Transverse colon (tissue), 4 donors: ENCODE results near the gene PEAK3. TPM values are rescaled to one million over a fixed set of nuclear protein-coding genes. Genes with fewer than 3 reads are reported as not detected.

Experiments used
- DNase-seq: peaks from one replicate; pipeline ENCODE4 v3.0.0-alpha.2; 2019
- H3K27ac ChIP-seq, 4 donors: fragments of 200-600 bp; sonication (generic); 2 replicates each; pipeline ENCODE4 v1.5.1; 2016 to 2018; ENCODE audit warnings: inconsistent platforms in 4 of 4
- H3K27me3 ChIP-seq: fragments of 200-600 bp; sonication (generic); 2 replicates; pipeline ENCODE4 v1.5.1; 2017; ENCODE audit warnings: inconsistent platforms
- H3K36me3 ChIP-seq, 4 donors: fragments of 200-600 bp; sonication (generic); 2 replicates each; pipeline ENCODE4 v1.5.1; 2017 to 2019; ENCODE audit warnings: inconsistent platforms in 4 of 4
- H3K4me1 ChIP-seq, 4 donors: fragments of 200-600 bp; sonication (generic); 2 replicates each; pipeline ENCODE4 v1.5.1; 2017 to 2020; ENCODE audit warnings: inconsistent platforms in 4 of 4
- H3K4me3 ChIP-seq, 4 donors: fragments of 200-600 bp; sonication (generic); 1 replicate in 1 of 4; 2 replicates in 3 of 4; pipeline versions ENCODE4 v1.5.1 to v1.6.1; 2017 to 2019; ENCODE audit warnings: inconsistent platforms in 4 of 4
- H3K9me3 ChIP-seq, 2 donors: fragments of 200-600 bp; sonication (generic); 2 replicates each; pipeline ENCODE4 v1.5.1; 2017 to 2019; ENCODE audit warnings: inconsistent platforms in 2 of 2
- CTCF ChIP-seq, 5 experiments: fragments of 200-600 bp in 3 of 5; fragments of 450-650 bp in 2 of 5; sonication (generic) in 3 of 5; IDR thresholded peaks; 1 replicate in 2 of 5; 2 replicates in 3 of 5; pipeline ENCODE4 v1.5.1; 2016 to 2017; ENCODE audit warnings: antibody characterized with exemption in 5 of 5, inconsistent platforms in 3 of 5, mild to moderate bottlenecking in 2 of 5, moderate library complexity in 1 of 5
- EP300 ChIP-seq: sonication (generic); formaldehyde crosslinking; IDR thresholded peaks from one replicate; pipeline ENCODE4 v1.6.1; 2017; ENCODE audit warnings: antibody characterized with exemption, low read depth
- POLR2A ChIP-seq: fragments of 450-650 bp; IDR thresholded peaks from one replicate; pipeline ENCODE4 v1.6.1; 2016; ENCODE audit warnings: antibody characterized with exemption, mild to moderate bottlenecking, moderate library complexity
- POLR2AphosphoS5 ChIP-seq, 3 donors: sonication (generic); formaldehyde crosslinking; IDR thresholded peaks; one replicate each; pipeline ENCODE4 v1.6.1; 2016; ENCODE audit warnings: antibody characterized with exemption in 3 of 3
- WGBS, 2 donors: methylation state at CpG; one replicate each; pipeline ENCODE4 v1.1.5; 2018; ENCODE audit warnings: low coverage in 1 of 2; 5-methylcytosine and 5-hydroxymethylcytosine counted together
- in situ Hi-C, 4 donors: fragments of 200-750 bp; cut with MboI; loops; one replicate each; pipeline versions ENCODE4 v1.15.0 to v1.15.1; 2017; ENCODE audit warnings: low sequenced_read_pairs in 3 of 4, low pct_ligation_motif_present in 1 of 4, low pct_unique_long_range_greater_than_20kb in 1 of 4
- intact Hi-C: fragments of 100-400 bp; cut with DNase I; formaldehyde crosslinking; loops from one replicate; pipeline ENCODE4 v1.15.1; 2023; ENCODE audit warnings: low total_unique reads
- total RNA-seq, 4 donors: library from RNA; depleted of rRNA; stranded (reverse); fragments of >200 nt; gene quantifications; one replicate each; pipeline ENCODE4 v1.1.0, GENCODE V29; 2016

Gene PEAK3
- total RNA-seq, 4 donors from 2014 or later, result 0.27 to 1.1 (median 1.1) TPM; not detected in 1

GRCh38 chr19:2288338-2288817 lies 6.4 kb upstream of the PEAK3 start:
- Histone ChIP-seq H3K27ac (no peak overlapping the region), H3K27me3 (peaks cover 71% of the 10 kb centered on the region)
- in situ Hi-C loops, result loop anchor here in 2 of 4 donors (25.0 kb wide), 1 partner anchor 99 kb away; no protein-coding TSS in a partner anchor

GRCh38 chr19:2287585-2288337 lies 5.8 kb upstream of the PEAK3 start:
- in situ Hi-C loops, result loop anchor here in 2 of 4 donors (25.0 kb wide), 1 partner anchor 100 kb away; no protein-coding TSS in a partner anchor
- Histone ChIP-seq H3K36me3 (no peaks in the 10 kb centered on the region), H3K4me1 (peaks cover 3 to 28% (median 20%) of the 10 kb centered on the region in 4 donors), H3K27me3 (peaks cover 71% of the 10 kb centered on the region), H3K4me3 (no peak overlapping the region), H3K9me3 (no peaks in the 10 kb centered on the region), H3K27ac (no peak overlapping the region)
- WGBS, 2 donors, result 65% methylated on average over 13 of the region's 13 CpGs; no CpG with 5 or more reads in 1 of the 2 donors
- intact Hi-C loops, result loop anchor here (10.0 kb wide), 1 partner anchor 1897 kb away; the partner anchor contains the start of genes ANKRD24 and SIRT6
- no peak for DNase-seq
- no peak for TF ChIP-seq POLR2AphosphoS5 (IDR thresholded peaks at IDR 0.05)

More at GRCh38 chr19:2288338-2288817, 6.4 kb upstream of the PEAK3 start:
- H3K4me3 ChIP-seq, result no peak overlapping the region
- no peaks in the 10 kb centered on the region for H3K9me3 ChIP-seq
- DNase-seq, result no peak
- H3K4me1 ChIP-seq, result peaks cover 3 to 28% (median 20%) of the 10 kb centered on the region in 4 donors
- WGBS, 2 donors, result 74% methylated on average over 14 of the region's 17 CpGs; no CpG with 5 or more reads in 1 of the 2 donors
- intact Hi-C loops, result loop anchor here (10.0 kb wide), 1 partner anchor 1896 kb away; the partner anchor contains the start of genes ANKRD24 and SIRT6
- TF ChIP-seq POLR2A, result no peak
- no peak for TF ChIP-seq CTCF (IDR thresholded peaks at IDR 0.05)
- no peak for TF ChIP-seq EP300
- no peak for TF ChIP-seq POLR2AphosphoS5 (IDR thresholded peaks at IDR 0.05)
- H3K36me3 ChIP-seq, result no peaks in the 10 kb centered on the region

DNA sequence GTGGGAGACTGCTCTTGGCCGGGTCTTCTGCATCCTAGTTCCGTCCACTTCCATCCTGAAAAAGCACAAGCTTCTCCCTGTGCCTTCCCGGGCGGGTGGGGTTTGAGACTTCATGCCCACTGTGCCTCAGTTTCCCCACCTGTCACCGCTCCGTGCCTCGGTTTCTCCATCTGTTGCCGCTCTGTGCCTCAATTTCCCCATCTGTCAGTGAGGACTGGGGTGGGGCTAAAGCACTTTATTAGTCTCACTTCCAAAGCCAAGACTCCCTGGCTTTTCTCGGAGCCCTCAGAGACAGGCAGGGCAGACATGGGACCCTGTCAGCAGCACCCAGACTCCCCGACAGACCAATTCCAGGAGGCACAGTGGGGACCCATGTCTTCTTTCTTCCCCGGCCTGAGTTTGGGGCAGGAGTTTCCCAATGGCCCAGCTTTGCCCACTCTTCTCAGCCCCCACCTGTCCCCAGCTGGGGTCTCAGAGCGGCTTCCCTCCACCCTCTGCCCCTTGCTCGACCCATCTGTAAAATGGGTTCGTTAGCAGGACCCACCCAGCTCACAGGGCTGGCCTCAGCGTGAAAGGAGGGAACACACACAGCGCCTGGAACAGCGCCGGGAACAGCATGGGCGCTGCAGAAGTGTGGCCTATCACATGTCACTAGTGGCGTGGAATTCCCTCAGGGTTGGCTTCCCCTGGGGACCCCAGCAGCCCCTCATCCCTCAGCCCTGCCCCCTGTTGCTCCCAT lies 4.6 kb upstream of the PEAK3 start:
- in situ Hi-C loops (loop anchor here in 2 of 4 donors (25.0 kb wide), 1 partner anchor 101 kb away; no protein-coding TSS in a partner anchor), intact Hi-C loops (loop anchor here (10.0 kb wide), 1 partner anchor 1898 kb away; the partner anchor contains the start of genes ANKRD24 and SIRT6)
- H3K4me1 ChIP-seq, result peaks cover 3 to 36% (median 28%) of the 10 kb centered on the region in 4 donors
- H3K27me3 ChIP-seq, result peaks cover 71% of the 10 kb centered on the region
- TF ChIP-seq EP300, result no peak
- H3K9me3 ChIP-seq, result no peaks in the 10 kb centered on the region
- H3K27ac ChIP-seq, result no peak overlapping the region
- no peak overlapping the region for H3K4me3 ChIP-seq
- no peaks in the 10 kb centered on the region for H3K36me3 ChIP-seq
- no peak for DNase-seq
- WGBS, 2 donors, result 86% methylated on average over 20 of the region's 20 CpGs; no CpG with 5 or more reads in 1 of the 2 donors

DNA sequence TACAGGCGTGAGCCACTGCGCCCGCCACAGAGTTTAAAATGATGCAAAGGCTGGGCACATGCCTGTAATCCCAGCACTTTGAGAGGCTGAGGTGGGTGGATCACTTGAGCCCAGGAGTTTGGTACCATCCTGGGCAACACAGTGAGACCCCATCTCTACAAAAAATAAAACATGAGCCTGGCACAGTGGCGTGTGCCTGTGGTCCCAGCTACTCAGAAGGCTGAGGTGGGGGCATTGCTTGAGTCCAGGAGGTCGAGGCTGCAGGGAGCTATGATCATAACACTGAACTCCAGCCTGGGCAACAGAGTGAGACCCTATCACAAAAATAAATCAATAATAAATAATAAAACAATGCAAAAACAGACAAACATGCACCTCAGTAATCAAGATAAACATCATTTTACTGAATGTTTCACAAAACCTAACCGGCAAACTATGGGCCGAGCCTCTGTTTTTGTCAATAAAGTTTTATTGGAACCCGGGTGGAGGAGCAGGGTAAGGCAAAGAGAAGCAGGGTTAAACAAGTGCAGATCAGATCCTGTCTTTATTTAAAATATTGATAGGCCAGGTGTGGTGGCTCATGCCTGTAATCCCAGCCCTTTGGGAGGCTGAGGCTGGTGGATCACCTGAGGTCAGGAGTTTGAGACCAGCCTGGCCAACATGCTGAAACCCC lies 2.0 kb upstream of the PEAK3 start:
- no peak for DNase-seq
- intact Hi-C loops (loop anchor here (2.0 to 10.0 kb wide), 2 partner anchors 607 to 1901 kb away; partner anchors contain the start of genes ANKRD24 and SIRT6), in situ Hi-C loops (loop anchor here in 2 of 4 donors (25.0 kb wide), 1 partner anchor 103 kb away; no protein-coding TSS in a partner anchor)
- TF ChIP-seq POLR2AphosphoS5 (IDR thresholded peaks at IDR 0.05), result no peak
- no peak for TF ChIP-seq POLR2A
- TF ChIP-seq CTCF (IDR thresholded peaks at IDR 0.05), result no peak
- no peak for TF ChIP-seq EP300
- Histone ChIP-seq H3K4me3 (no peak overlapping the region), H3K36me3 (no peaks in the 10 kb centered on the region), H3K27ac (no peak overlapping the region), H3K9me3 (no peaks in the 10 kb centered on the region), H3K27me3 (peaks cover 51% of the 10 kb centered on the region), H3K4me1 (peaks cover 0 to 14% (median 8%) of the 10 kb centered on the region in 4 donors)
- WGBS, 2 donors, result 20 to 86% methylated on average over 1 to 8 of the region's 8 CpGs
